ENCODE results near the gene MLN.
"Not testable (repeated sequence)": the region's sequence is repeated elsewhere in the genome, so short reads cannot be mapped to it uniquely, and the experiment has no call there.

MLN gene

GRCh38 chr6:33834401-33835392 is 30.9 kb upstream of the MLN start:
- no peak for DNase-seq

DNA sequence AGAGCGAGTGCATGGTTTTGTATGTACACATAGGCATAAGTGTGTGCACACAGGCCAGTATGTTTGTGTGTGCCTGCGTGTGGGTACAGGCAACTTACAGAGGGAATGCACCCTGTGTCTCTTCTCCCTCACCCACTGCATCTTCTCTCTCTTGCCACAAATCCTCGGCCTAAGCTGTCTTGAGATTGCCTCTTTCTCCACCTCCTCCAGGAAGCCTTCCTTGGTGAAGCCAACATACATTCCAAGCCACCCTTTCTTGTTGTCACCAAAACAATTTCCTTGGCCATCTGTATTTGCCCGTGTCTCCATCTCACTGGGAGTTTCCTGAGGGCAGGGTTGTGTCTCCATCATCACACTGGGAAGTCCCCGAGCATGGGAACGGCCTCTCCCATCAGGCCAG is 29.8 kb upstream of the MLN start:
- no peak for DNase-seq

DNA sequence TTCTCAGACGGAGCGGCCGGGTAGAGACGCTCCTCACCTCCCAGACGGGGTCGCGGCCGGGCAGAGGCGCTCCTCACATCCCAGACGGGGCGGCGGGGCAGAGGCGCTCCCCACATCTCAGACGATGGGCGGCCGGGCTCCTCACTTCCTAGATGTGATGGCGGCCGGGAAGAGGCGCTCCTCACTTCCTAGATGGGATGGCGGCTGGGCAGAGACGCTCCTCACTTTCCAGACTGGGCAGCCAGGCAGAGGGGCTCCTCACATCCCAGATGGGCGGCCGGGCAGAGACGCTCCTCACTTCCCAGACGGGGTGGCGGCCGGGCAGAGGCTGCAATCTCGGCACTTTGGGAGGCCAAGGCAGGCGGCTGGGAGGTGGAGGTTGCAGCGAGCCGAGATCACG is 29.0 kb upstream of the MLN start:
- DNase-seq, result not testable (repeated sequence)

GRCh38 chr6:33831725-33832124 is 27.9 kb upstream of the MLN start:
- DNase-seq, result not testable (repeated sequence)

GRCh38 chr6:33830635-33831240 is 26.9 kb upstream of the MLN start:
- DNase-seq, result no peak

- DNase-seq, result no peak
Observed at GRCh38 chr6:33828764-33829731, 25.2 kb upstream of the MLN start.

- DNase-seq, result no peak
Observed at GRCh38 chr6:33828452-33828763, 24.6 kb upstream of the MLN start.

DNA sequence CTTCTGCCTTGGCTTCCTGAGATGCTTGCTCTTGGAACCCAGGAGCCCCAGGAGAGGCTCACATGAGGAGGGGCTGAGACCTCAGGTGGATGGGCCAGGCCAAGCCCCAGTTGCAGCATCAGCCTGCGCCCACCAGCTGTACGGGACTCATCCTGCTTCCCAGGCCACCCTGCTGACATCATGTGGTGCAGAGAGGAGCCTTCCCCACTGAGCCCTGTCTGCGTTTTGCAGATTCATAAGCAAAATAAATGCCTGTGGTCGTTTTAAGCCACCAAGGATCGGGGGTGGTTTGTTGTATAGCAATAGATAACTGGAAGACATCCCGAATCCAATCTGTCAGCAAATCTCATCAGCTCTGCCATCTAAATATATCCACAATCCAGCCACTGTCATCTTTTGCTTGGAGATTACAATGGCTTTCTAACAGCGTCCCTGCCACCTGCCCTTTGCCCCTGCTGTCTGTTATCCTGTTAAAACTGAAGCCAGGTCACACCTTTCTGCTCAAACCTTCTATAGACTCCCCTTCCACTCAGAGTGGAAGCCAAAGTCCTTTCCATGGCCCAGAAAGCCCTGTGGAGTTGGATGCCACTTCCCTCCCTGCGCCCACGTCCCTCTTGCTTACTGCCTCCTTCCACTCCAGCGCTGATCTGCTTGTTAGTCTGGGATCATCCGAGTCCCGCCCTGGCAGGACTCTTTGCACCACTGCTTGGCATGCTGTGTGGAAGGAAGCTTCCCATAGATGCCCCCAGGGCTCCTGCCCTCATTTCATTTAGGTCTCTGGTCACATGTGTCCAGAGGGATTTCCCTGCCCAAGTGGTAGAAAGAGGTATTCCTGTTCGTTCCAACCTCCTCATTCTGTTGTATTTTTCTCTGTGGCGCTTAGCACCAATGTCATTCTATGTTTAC is 24.0 kb upstream of the MLN start:
- DNase-seq, result no peak

DNA sequence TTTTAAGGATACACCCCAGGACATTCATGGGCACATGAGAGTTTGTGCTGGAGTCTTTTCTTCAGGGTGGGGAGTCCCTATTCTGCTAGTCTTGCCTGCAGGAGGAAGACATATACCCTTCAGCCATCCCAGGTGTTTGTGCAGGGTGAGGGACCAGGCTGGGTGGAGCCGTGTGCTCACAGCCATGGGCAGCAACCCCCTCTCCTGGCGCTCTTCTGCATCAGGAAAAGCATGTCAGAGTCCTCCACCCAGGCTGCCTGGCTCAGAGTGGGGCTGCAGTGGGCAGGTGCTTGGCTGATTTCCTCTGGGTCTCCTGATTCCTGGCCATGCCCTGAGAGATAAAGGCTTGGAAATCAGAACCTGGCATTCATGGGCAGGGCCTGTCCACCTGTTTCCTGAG is 22.7 kb upstream of the MLN start:
- no peak for DNase-seq

- DNase-seq, result no peak
Observed at GRCh38 chr6:33824461-33825154, 20.8 kb upstream of the MLN start.

DNA sequence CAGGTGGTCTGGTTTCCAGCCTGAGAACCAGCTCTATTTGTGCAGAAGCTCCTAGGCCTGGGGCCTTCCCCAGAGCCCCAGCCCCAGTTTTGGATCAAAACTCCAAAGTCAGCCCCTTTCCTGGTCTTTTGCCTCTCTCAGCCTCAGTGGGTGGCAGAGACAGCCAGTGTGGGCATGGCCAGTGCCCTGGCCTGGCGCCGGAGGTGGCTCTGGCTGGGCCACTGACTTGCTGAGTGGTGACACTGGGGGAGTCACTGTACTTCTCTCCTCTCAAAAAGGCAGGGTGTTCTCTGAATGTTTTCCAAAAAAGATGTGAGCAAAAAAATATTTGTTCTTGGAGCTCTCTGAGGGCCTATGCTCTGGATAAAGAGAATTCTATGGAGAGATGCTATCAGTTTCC is 20.0 kb upstream of the MLN start:
- DNase-seq, result no peak

- no peak for DNase-seq
Observed at GRCh38 chr6:33822575-33823395, 19.0 kb upstream of the MLN start.

DNA sequence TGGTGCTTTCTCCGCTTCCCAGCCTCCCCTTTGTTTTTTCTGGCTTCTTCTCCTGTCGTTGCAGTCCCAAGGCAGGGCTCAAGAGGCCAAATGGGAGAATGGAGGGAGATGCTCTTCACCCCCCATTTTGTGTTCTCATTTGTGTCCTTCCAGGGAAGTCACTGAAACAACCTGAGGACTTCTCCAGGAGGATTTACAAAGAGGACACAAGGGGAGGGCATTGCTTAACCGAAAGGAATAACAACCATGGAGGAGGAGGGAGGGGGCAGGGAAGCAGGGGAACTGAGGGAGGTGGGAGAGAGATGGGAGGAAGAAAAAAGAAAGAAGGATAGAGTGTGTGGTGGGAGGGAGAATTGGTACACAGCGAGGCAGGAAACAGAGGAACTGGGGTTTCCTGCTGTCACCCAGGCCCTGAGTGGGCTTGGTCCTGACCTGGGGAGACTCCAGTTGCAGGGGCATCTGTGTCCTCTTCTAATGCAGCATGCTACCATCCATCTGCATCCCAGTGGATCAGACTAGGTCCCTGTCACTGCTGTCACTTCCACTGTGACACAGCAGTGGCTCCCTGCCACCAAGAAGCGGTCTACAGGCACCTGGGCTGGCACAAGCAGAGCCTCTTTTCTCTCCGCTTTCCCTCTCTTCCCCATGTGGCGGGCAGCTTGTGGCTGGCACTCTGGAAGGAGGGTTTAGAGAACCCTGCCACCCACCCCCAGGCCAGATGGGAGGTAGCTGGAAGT is 17.1 kb upstream of the MLN start:
- no peak for DNase-seq

DNA sequence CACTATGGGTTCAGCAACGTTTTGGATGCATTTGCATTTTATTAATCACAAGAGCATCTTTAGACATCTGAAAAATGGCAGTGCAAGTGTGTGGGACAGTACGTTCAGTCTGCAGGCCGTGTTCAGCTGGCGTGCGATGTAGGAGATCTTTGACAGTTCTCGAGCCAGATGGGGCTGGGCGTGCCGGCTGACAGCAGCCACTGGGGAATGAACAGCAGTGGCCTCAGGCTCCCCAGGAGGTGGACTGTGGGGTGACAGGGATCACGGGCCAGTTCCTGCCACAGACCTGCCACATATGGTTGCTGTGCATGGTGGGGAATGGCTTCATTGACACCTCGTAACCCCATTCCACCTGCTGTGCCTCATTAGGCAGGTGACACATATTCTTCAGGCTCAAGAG is 16.4 kb upstream of the MLN start:
- DNase-seq, result no peak

DNA sequence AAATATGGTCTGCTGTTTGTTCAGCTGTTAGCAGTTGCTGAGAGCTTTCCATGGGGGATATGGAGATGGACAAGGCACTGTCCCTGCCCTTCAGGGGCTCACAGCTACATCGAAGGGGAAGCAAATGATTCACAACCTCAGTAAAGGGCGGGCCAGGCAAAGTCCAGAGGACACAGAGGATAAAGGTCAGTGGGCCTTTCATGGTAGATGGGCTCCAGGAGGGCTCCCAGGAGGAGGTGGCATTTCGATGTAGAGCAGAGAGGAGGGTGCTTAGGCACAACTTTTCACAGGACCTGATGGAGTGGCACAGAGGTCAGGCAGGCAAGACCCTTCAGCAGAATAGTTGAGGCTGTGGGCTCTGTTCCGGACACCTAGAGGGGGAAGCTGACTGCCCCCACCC is 15.2 kb upstream of the MLN start:
- DNase-seq, result no peak

DNA sequence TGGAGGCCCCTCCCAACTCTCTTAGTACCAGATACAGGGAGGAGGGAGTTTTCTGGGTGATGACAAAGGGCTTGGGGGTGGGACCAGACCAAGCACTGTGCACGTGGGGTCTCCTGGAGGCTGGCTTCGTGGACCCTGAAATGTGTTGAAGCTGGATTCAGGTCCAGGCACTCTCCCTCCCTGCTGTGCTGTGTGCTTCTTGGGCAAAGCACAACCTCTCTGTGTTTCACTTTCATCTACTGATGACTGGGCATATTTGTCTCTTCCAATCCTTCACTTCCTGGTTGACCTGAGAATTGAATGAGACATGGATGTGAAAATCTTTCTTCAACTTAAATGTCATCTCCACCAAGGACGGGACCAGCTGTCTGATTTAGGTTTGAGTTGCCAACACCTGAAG is 14.5 kb upstream of the MLN start:
- DNase-seq, result no peak

- DNase-seq, result no peak
Observed at GRCh38 chr6:33817489-33817888, 13.7 kb upstream of the MLN start.

GRCh38 chr6:33816911-33817310 is 13.1 kb upstream of the MLN start:
- no peak for DNase-seq

DNA sequence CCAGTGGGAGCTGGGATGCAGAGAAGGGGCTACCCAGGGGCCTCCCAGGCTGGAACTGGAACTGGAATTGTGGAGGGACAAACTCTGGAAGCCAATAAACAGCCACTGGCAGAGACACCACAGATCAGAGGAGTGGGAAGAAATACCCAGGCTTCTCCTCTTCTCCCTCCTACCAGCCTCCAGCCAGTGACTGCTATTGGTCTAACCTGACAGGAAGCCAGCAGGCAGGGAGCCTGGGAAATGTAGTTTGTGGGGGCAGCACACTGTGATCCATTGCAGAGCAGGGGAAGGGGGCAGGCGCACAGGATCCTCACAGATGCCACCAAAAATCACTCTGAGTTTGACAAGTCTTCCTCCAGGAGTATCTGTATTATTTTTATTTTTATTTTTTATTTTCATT is 12.1 kb upstream of the MLN start:
- DNase-seq, result peak; percentile 11 to 21
